K562 (cell line): ENCODE results near the gene DNAAF2. TPM values are rescaled to one million over a fixed set of nuclear protein-coding genes. Genes with fewer than 3 reads are reported as not detected.
A peak's percentile ranks its signal among the peaks of the same experiment; 100 is the strongest.

Source experiments
- ATAC-seq: fragments of 200-7000 bp; cut with Tn5 transposase; 3 replicates; pipeline ENCODE4 v1.9.1; 2020; ENCODE audit warnings: moderate library complexity
- BruUV-seq: library from RNA; stranded (reverse); fragments of 400-500 nt; replicated peaks from 2 replicates; lab custom pipeline; 2021; lab: Mats Ljungman, UMichigan
- CTCF ChIA-PET: fragments of 300-600 bp; formaldehyde crosslinking; extraction: SDS; loops from one replicate; lab custom pipeline; 2021; ENCODE audit warnings: low intra/inter-chr PET ratio; lab: Yijun Ruan, JAX
- POLR2A ChIA-PET: fragments of 300-600, 350-650 bp; sonication (Branson Sonifier 250); formaldehyde crosslinking; extraction: SDS; loops from one replicate; lab custom pipeline; 2021; ENCODE audit warnings: antibody characterized with exemption, inconsistent platforms; lab: Yijun Ruan, JAX
- DNase-seq, 4 experiments: peaks; one replicate each; pipeline versions ENCODE4 v3.0.0 to v3.0.0-alpha.2; 2011 to 2018; ENCODE audit warnings: low spot score in 3 of 4, mixed read lengths in 3 of 4; ENCODE audit errors: extremely low read depth in 1 of 4
- FAIRE-seq: peaks from 2 replicates; lab custom pipeline; 2011; peaks lifted over from hg19 to GRCh38; lab: Jason Lieb, UNC
- H2AFZ ChIP-seq: 2 replicates; pipeline ENCODE4 v1.6.0; 2011; ENCODE audit warnings: low read depth, low read length, control low read depth, inconsistent platforms
- H3K27ac ChIP-seq: fragments of 200-600 bp; 3 replicates; pipeline ENCODE4 v1.8.0; 2011; ENCODE audit warnings: low read depth, mild to moderate bottlenecking, control low read depth, inconsistent platforms, low read length, moderate library complexity, mixed read lengths; ENCODE audit errors: extremely low read depth
- H3K27me3 ChIP-seq, 2 experiments: fragments of 300-600 bp in 1 of 2; 2 replicates in 1 of 2; 3 replicates in 1 of 2; pipeline versions ENCODE4 v1.6.0 to v1.8.0; 2011; ENCODE audit warnings: inconsistent platforms in 2 of 2, low read length in 2 of 2, mild to moderate bottlenecking in 1 of 2, mixed read lengths in 1 of 2, moderate library complexity in 1 of 2; ENCODE audit not compliant: control insufficient read depth in 2 of 2, insufficient read depth in 2 of 2
- H3K36me3 ChIP-seq: fragments of 300-600 bp; 3 replicates; pipeline ENCODE4 v1.8.0; 2011; ENCODE audit warnings: mild to moderate bottlenecking, low read length, inconsistent platforms; ENCODE audit not compliant: control insufficient read depth, insufficient read depth
- H3K4me1 ChIP-seq, 2 experiments: fragments of 200-600 bp in 1 of 2; replicated peaks in 1 of 2; 2 replicates in 1 of 2; 3 replicates in 1 of 2; pipeline versions ENCODE4 v1.5.1 to v1.8.0; 2011; ENCODE audit warnings: inconsistent platforms in 2 of 2, low read length in 2 of 2, mild to moderate bottlenecking in 1 of 2, mixed read lengths in 1 of 2, moderate library complexity in 1 of 2; ENCODE audit not compliant: control insufficient read depth in 2 of 2, insufficient read depth in 2 of 2
- H3K4me2 ChIP-seq: 2 replicates; pipeline ENCODE4 v1.6.1; 2011; ENCODE audit warnings: low read length, control low read depth, inconsistent platforms, mixed read lengths; ENCODE audit not compliant: insufficient read depth
- H3K4me3 ChIP-seq: fragments of 200-600 bp; sonication (generic), shearing (Covaris generic); 2 replicates; pipeline ENCODE4 v1.5.1; 2016; ENCODE audit warnings: control low read depth, inconsistent platforms
- H3K79me2 ChIP-seq: fragments of 200-600 bp; 3 replicates; pipeline ENCODE4 v1.8.0; 2011; ENCODE audit warnings: low read length, inconsistent platforms; ENCODE audit not compliant: control insufficient read depth, insufficient read depth
- H3K9ac ChIP-seq, 2 experiments: 2 replicates each; pipeline versions ENCODE4 v1.6.0 to v1.6.1; 2011; ENCODE audit warnings: low read depth in 2 of 2, low read length in 2 of 2, control low read depth in 1 of 2, inconsistent platforms in 1 of 2, mild to moderate bottlenecking in 1 of 2, mixed read lengths in 1 of 2; ENCODE audit not compliant: insufficient read depth in 1 of 2
- H3K9me1 ChIP-seq: one replicate; pipeline ENCODE4 v1.6.0; 2011; ENCODE audit warnings: inconsistent platforms, mild to moderate bottlenecking, low read length, moderate library complexity; ENCODE audit not compliant: control insufficient read depth, insufficient read depth
- H3K9me3 ChIP-seq: replicated peaks from 2 replicates; pipeline ENCODE4 v1.5.1; 2011; ENCODE audit warnings: low read depth, low read length, inconsistent platforms; ENCODE audit not compliant: control insufficient read depth, insufficient read depth
- H4K20me1 ChIP-seq: replicated peaks from 2 replicates; pipeline ENCODE4 v1.6.1; 2011; ENCODE audit warnings: low read length, inconsistent platforms, mixed read lengths; ENCODE audit not compliant: control insufficient read depth, insufficient read depth
- GTF2B ChIP-seq: IDR thresholded peaks from 2 replicates; pipeline ENCODE4 v1.6.1; 2011; ENCODE audit not compliant: insufficient read length; ENCODE audit errors: extremely low read depth
- KDM5B ChIP-seq: fragments of 200-600 bp; sonication (generic); IDR thresholded peaks from 2 replicates; pipeline ENCODE4 v1.6.1; 2012; ENCODE audit warnings: low read depth, mild to moderate bottlenecking, moderate library complexity, low read length, control low read depth, inconsistent platforms; ENCODE audit not compliant: insufficient replicate concordance
- KHSRP ChIP-seq: fragments of 450-650 bp; IDR thresholded peaks from 2 replicates; pipeline ENCODE4 v1.6.1; 2017
- MBD2 ChIP-seq: sonication (generic); IDR thresholded peaks from 2 replicates; pipeline ENCODE4 v1.6.1; 2016; ENCODE audit warnings: low read depth, borderline replicate concordance
- MIER1 ChIP-seq: fragments of 450-650 bp; IDR thresholded peaks from 2 replicates; pipeline ENCODE4 v1.6.1; 2016; ENCODE audit warnings: antibody characterized with exemption, mild to moderate bottlenecking, low read depth
- NEUROD1 ChIP-seq: fragments of 150-350 bp; IDR thresholded peaks from 2 replicates; pipeline ENCODE4 v1.6.1; 2014; ENCODE audit warnings: borderline replicate concordance, low read length, low read depth; ENCODE audit not compliant: partially characterized antibody
- POLR2A ChIP-seq: fragments of 450-650 bp; conservative IDR thresholded peaks from 2 replicates; pipeline ENCODE4 v1.6.1; 2016
- RBM39 ChIP-seq: fragments of 200-400 bp; formaldehyde crosslinking; optimal IDR thresholded peaks from 2 replicates; pipeline ENCODE3; 2018; ENCODE audit warnings: low read depth, low read length
- SAFB2 ChIP-seq: fragments of 200-400 bp; formaldehyde crosslinking; IDR thresholded peaks from 2 replicates; pipeline ENCODE4 v1.6.1; 2018; ENCODE audit warnings: borderline replicate concordance, low read length, low read depth, moderate library complexity; ENCODE audit not compliant: severe bottlenecking
- SIN3B ChIP-seq: fragments of 450-650 bp; IDR thresholded peaks from 2 replicates; pipeline ENCODE4 v1.6.1; 2017; ENCODE audit warnings: low read depth, mild to moderate bottlenecking, moderate library complexity
- TCFL5 ChIP-seq: fragments of 250-450 bp; sonication (Bioruptor Pico); conservative IDR thresholded peaks from 2 replicates; pipeline ENCODE4 v1.6.1; 2021; ENCODE audit warnings: mild to moderate bottlenecking, moderate library complexity, matching md5 sums
- ZBTB9 ChIP-seq: fragments of 450-650 bp; formaldehyde crosslinking; IDR thresholded peaks from 2 replicates; pipeline ENCODE4 v1.4.0; 2020; ENCODE audit warnings: mild to moderate bottlenecking, moderate library complexity
- ZFPM2 ChIP-seq: fragments of 250-450 bp; sonication (Bioruptor Pico); IDR thresholded peaks from 2 replicates; pipeline ENCODE4 v1.5.1; 2022; ENCODE audit warnings: mild to moderate bottlenecking
- ZNF384 ChIP-seq: IDR thresholded peaks from 2 replicates; pipeline ENCODE4 v1.6.1; 2012; ENCODE audit warnings: low read depth, low read length, improper control_type of control experiment
- WGBS: fragments of 100-300 bp; shearing (Covaris generic); methylation state at CpG from one replicate; pipeline ENCODE4 v1.1.6; 2016; ENCODE audit warnings: low coverage, mixed read lengths; ENCODE audit not compliant: insufficient coverage; ENCODE audit errors: missing lambda C conversion rate; 5-methylcytosine and 5-hydroxymethylcytosine counted together
- in situ Hi-C: fragments of 300-500 bp; cut with MboI; formaldehyde crosslinking; loops from 4 replicates; pipeline ENCODE4 v1.15.0; 2018; ENCODE audit warnings: inconsistent platforms, mixed read lengths
- intact Hi-C: fragments of 100-400 bp; cut with micrococcal nuclease; formaldehyde crosslinking; loops from 2 replicates; pipeline ENCODE4 v1.14.2; 2022
- polyA plus RNA-seq, 8 experiments: library from polyadenylated mRNA; depleted of rRNA in 4 of 8; stranded (reverse) in 5 of 8; unstranded in 3 of 8; fragments of >200 nt; fragmentation: Nextera tagmentation in 2 of 8; fragmentation: Illumina TruSeq in 1 of 8; extraction: Ambion mirVana in 2 of 8; extraction: Trizol in 1 of 8; gene quantifications; 2 replicates each; pipeline versions ENCODE4 v1.2.1 to v1.2.3, GENCODE V29; 2011 to 2014; ENCODE audit warnings: inconsistent platforms in 1 of 8, missing spikeins in 1 of 8
- total RNA-seq, 7 experiments: library from RNA; depleted of rRNA in 6 of 7; stranded (reverse); fragments of >200 nt in 6 of 7; fragmentation: Illumina TruSeq in 2 of 7; extraction: Trizol in 2 of 7; gene quantifications; 2 replicates each; pipeline versions ENCODE4 v1.2.1 to v1.2.3, GENCODE V29; 2011 to 2021; ENCODE audit warnings: low replicate concordance in 1 of 7
- TF ChIP-seq, protein P1 (sequence below): sonication (generic); formaldehyde crosslinking; IDR thresholded peaks from 2 replicates; pipeline ENCODE4 v1.8.0; 2022; ENCODE audit warnings: missing genetic modification reagents, mild to moderate bottlenecking, borderline replicate concordance
- TF ChIP-seq, protein P2 (sequence below): fragments of 450-650 bp; IDR thresholded peaks from 2 replicates; pipeline ENCODE4 v1.6.1; 2017; ENCODE audit warnings: antibody characterized with exemption

The DNAAF2 gene
- total and polyA plus RNA-seq, 9 of the 15 experiments (the other 6 are each of a cell fraction or from before 2014, with no cell fraction given): 2.4 to 14.6 (median 11.1) TPM

DNA sequence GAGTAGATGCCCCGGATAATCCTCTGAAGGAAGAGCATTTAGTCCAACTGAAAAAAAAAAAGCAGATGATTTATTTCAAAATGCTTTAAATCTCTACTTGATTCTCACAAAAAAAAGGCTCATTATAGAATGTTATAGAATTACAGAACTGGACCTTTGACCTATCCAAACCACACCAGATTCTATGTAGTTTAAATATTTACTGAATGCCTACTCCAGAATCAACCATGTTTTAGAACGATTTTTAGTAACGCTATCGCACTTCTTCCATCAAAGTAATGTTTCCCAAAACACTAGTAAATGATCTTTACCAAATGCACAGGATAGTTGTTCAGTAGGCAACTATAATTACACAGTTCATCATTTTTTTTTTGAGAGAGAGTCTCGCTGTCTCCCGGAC, 51.4 kb downstream of the DNAAF2 start (continued):
- TF ChIP-seq, protein P1, sequence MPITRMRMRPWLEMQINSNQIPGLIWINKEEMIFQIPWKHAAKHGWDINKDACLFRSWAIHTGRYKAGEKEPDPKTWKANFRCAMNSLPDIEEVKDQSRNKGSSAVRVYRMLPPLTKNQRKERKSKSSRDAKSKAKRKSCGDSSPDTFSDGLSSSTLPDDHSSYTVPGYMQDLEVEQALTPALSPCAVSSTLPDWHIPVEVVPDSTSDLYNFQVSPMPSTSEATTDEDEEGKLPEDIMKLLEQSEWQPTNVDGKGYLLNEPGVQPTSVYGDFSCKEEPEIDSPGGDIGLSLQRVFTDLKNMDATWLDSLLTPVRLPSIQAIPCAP (CRISPR knock-in tag): no peak

GRCh38 chr14:49582113-49582977, 52.7 kb downstream of the DNAAF2 start:
- Histone ChIP-seq H3K27me3 (no peaks in the 10 kb centered on the region), H3K9me3 (no peaks in the 10 kb centered on the region), H3K36me3 (peaks cover 55% of the 10 kb centered on the region), H3K4me1 (peaks cover 6 to 7% of the 10 kb centered on the region in 2 experiments; a peak in 4 of 5 replicates), H3K9me1 (peaks cover 3% of the 10 kb centered on the region), H3K4me3 (peak overlapping the region; percentile 82; the same call in 1 of the 2 replicates), H2AFZ (no peak overlapping the region), H3K9ac (peak overlapping the region in 1 of 2 experiments; percentile 99; a peak in 1 of 4 replicates), H3K79me2 (peaks cover 67% of the 10 kb centered on the region), H3K4me2 (peak overlapping the region; percentile 23), H4K20me1 (peaks cover 30% of the 10 kb centered on the region), H3K27ac (peak overlapping the region; percentile 37; the same call in 2 of the 3 replicates)
- BruUV-seq: no TSS peak
- FAIRE-seq: no peak
- no peak for DNase-seq
- intact Hi-C loops: no loop called here
- ChIA-PET POLR2A (no interaction called here), CTCF (no interaction called here)
- in situ Hi-C loops: no loop called here
- WGBS: 68% methylated on average over 4 of the region's 4 CpGs
- ATAC-seq: peak; percentile 3
- TF ChIP-seq ZBTB9 (CRISPR knock-in tag) (no peak), TCFL5 (CRISPR knock-in tag) (no peak), NEUROD1 (no peak), ZNF384 (no peak), MIER1 (no peak), GTF2B (no peak), POLR2A (peak; percentile 77), ZFPM2 (no peak), KHSRP (no peak), SAFB2 (no peak), SIN3B (no peak), MBD2 (no peak), RBM39 (no peak), KDM5B (peak; percentile 30)
- TF ChIP-seq, protein P2, sequence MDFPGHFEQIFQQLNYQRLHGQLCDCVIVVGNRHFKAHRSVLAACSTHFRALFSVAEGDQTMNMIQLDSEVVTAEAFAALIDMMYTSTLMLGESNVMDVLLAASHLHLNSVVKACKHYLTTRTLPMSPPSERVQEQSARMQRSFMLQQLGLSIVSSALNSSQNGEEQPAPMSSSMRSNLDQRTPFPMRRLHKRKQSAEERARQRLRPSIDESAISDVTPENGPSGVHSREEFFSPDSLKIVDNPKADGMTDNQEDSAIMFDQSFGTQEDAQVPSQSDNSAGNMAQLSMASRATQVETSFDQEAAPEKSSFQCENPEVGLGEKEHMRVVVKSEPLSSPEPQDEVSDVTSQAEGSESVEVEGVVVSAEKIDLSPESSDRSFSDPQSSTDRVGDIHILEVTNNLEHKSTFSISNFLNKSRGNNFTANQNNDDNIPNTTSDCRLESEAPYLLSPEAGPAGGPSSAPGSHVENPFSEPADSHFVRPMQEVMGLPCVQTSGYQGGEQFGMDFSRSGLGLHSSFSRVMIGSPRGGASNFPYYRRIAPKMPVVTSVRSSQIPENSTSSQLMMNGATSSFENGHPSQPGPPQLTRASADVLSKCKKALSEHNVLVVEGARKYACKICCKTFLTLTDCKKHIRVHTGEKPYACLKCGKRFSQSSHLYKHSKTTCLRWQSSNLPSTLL: no peak
